Measurements from ENCODE around the gene HAND1.

Gene HAND1

DNA sequence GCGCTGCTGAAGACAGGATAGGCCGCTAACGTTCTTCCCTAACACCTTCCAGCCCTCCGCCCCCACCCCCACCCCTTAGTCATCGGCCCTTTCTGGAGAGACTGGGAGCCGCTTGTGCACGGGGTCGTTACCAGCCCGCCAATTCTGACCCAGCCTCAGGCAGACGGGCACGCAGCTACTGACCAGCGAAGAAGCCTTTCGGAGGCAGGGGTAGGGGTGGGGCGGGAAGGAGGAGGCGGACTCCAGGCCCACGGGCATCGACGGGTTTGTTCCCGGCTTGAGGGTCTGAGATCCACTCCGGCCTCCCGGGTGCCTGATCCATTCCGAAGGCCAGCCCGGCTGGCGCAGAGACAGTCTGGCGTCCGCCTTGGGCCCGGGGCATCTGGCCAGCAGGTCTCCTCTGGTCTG is 729 bp upstream of the HAND1 start:
- TF ChIP-seq, protein P1, sequence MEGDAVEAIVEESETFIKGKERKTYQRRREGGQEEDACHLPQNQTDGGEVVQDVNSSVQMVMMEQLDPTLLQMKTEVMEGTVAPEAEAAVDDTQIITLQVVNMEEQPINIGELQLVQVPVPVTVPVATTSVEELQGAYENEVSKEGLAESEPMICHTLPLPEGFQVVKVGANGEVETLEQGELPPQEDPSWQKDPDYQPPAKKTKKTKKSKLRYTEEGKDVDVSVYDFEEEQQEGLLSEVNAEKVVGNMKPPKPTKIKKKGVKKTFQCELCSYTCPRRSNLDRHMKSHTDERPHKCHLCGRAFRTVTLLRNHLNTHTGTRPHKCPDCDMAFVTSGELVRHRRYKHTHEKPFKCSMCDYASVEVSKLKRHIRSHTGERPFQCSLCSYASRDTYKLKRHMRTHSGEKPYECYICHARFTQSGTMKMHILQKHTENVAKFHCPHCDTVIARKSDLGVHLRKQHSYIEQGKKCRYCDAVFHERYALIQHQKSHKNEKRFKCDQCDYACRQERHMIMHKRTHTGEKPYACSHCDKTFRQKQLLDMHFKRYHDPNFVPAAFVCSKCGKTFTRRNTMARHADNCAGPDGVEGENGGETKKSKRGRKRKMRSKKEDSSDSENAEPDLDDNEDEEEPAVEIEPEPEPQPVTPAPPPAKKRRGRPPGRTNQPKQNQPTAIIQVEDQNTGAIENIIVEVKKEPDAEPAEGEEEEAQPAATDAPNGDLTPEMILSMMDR (conservative IDR thresholded peaks at IDR 0.05; ENCODE audit: low read depth) = no peak
- POLR2A ChIA-PET (ENCODE audit: low non-redundant PET) = no interaction called here
- CTCF ChIA-PET = interaction anchor here (0.5 to 0.6 kb wide), 2 partner anchors 14 to 23 kb away, joined by 3 to 5 read pairs; no protein-coding TSS in a partner anchor
- no peak for DNase-seq (ENCODE audit: low spot score)
- H3K27ac ChIP-seq = no peak overlapping the region

DNA sequence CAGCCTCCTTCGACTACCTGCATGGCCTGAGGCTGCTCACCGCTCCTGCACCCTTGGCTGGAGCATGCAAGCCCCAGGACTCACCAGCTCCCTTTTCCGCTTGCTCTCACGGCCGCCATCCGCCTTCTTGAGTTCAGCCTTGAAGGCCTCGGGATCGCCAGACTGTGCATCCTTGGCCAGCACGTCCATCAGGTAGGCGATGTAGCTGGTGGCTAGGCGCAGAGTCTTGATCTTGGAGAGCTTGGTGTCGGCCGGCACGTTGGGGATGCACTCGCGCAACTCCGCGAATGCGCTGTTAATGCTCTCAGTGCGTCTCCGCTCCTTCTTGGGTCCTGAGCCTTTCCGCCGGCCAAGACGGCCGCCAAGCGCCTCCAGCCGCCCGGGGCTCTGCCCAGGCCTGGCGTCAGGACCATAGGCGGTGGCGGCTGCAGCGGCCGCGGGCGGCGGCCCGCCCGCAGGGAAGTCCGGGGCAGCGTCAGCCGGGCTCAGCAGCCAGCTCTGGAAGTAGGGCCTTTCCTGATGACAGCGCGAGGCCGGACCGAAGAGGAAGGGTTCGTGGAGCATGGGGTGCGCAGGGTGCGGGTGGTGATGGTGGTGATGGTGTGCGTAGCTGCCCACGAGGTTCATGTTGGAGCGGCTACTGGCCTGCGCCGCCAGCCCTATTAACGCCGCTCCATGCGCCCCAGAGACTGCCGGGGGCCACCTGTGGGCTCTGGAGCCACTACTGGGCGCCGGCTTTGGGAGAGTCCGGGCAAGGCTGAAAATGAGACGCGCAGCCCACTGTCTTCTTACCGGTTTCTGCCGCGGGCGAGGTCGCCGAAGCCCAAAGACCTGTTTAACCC is 424 bp downstream of the HAND1 start:
- TF ChIP-seq, protein P1 (conservative IDR thresholded peaks at IDR 0.05; ENCODE audit: low read depth) = no peak
- CTCF ChIA-PET = interaction anchor here (0.6 to 2.9 kb wide), 4 partner anchors 10 to 106 kb away, joined by 3 to 9 read pairs (median 5); no protein-coding TSS in a partner anchor
- H3K27ac ChIP-seq = no peak overlapping the region
- POLR2A ChIA-PET (ENCODE audit: low non-redundant PET) = no interaction called here
- peak; percentile 26 for DNase-seq (ENCODE audit: low spot score)

DNA sequence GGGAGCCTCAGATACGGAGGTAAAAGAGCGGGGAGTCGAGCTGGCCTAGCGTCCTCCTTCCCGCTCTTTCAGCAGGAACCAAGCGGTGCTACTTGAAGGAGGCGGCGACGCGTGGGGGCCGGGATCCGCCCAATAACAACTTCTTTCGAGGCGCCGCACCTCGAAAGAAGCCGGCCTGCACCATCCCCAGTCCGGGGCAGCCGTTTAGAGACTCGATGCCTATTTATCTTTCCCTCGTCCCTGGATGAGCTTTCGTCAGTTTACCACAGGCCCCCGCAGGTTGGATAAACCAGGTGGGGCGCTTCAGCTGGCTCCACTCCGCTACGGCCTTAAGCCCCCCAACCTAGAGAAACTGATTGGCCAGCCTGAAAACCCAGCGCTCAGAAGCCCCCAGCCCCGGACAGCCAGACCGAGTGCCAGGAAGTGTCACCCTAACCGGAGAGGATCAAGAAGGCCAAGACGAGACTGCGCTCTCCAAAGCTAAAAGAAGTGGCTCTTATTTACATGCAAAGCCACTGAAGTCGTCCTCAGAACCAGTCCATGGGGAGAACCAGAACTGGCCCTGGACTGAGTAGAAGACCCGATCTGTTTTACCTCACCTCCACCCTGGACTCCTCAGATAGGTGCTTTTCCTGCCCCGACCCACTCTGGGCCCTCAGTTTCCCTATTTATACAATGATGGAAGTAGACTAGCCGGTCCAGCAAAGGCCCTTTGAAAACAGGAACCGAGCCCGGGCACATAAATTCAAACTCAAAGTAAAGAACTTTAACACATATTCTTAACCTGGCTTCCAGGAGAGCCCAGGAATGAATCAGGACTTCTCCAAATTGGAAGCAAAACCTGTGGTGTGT is 1.4 kb downstream of the HAND1 start:
- H3K27ac ChIP-seq = no peak overlapping the region
- no peak for DNase-seq (ENCODE audit: low spot score)
- TF ChIP-seq, protein P1 (conservative IDR thresholded peaks at IDR 0.05; ENCODE audit: low read depth) = no peak
- ChIA-PET CTCF (interaction anchor here (0.6 to 2.9 kb wide), 6 partner anchors 9 to 159 kb away, joined by 3 to 9 read pairs (median 3); no protein-coding TSS in a partner anchor), POLR2A (ENCODE audit: low non-redundant PET) (no interaction called here)

DNA sequence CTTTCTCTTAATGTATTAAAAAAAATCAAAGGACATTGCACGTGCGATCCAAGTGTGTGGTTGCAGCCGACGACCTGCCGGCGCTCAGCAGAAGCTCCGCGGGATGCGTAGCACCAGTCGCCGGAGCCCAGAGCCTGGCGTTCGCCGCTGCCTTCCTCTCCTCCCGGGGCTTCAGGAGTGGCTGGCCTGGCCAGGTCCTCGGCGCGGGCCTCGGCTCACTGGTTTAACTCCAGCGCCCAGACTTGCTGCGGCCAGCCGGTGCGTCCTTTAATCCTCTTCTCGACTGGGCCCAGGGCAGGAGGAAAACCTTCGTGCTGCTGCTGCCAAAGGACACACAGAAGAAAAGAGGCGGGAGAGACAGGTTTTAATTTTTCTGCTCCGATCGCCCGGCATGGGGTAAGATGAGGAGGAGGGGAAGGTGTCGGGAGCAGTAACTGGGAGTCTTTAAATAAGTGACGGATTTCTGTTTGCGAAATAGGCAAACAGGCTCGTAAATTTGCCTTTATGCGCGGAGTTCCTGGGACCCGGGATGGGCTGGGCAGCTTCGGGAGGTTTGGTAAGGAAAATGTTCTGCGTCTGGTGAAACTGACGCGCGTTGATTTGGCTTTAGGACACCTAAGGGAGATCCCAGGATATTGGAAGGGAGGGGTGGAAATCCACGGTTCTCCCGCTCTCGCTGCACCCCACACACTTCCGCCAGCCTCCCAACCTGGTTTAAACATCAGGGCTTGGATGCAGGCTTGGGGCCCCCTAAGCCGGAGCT is 2.3 kb downstream of the HAND1 start:
- no peak overlapping the region for H3K27ac ChIP-seq
- DNase-seq (ENCODE audit: low spot score) = no peak
- CTCF ChIA-PET = interaction anchor here (0.5 to 2.9 kb wide), 4 partner anchors 45 to 360 kb away, joined by 3 to 9 read pairs (median 3); no protein-coding TSS in a partner anchor
- TF ChIP-seq, protein P1 (conservative IDR thresholded peaks at IDR 0.05; ENCODE audit: low read depth) = no peak
- POLR2A ChIA-PET (ENCODE audit: low non-redundant PET) = no interaction called here

DNA sequence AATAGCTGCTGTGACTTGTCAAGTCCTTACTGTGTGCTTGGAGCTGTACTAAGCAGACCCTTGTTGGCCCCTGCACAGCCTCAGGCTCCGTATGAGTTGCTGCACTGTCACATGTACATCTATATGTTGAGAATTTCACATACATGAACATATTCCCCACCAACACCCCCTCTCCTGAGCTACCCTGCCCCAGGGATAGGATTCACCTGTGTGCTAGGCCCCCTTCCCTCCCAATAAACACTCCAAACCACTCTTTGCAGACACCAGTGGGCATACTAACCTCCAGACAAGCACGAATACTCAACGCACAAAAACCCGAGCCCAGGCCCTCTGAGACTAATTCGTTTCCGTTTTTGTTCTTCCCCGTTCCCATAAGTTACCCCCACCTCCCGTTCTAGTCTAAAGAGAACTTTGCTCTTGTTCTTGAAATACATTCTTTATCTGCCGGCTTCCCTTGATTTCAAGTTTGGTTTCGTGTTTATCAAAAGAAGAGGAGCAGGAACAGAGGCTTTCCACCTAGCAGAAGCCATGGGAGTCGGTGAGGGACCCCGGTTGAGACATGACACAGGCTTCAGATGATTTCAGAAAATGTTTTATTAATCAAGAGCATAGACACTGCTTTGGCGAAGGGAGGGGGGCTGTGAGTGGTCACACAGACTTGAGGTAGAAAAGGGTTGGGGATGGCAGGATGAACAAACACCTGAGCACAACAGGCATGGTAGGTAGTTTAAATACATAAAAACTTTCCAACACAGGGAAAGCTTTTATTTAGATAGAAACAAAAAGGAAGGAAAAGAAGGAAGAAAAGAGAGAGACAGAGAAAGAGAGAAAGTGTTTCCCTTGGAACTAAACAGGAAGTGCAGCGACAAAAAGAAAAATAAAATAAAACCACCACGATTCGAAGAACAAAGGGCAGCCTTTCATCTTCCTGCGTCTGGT is 3.4 kb downstream of the HAND1 start:
- DNase-seq (ENCODE audit: low spot score) = no peak
- ChIA-PET CTCF (interaction anchor here (0.5 to 1.0 kb wide), 2 partner anchors 166 to 361 kb away, joined by 3 to 4 read pairs; no protein-coding TSS in a partner anchor), POLR2A (ENCODE audit: low non-redundant PET) (no interaction called here)
- no peak overlapping the region for H3K27ac ChIP-seq
- TF ChIP-seq, protein P1 (conservative IDR thresholded peaks at IDR 0.05; ENCODE audit: low read depth) = no peak

Measured in RWPE1 (cell line).